Dermis microvascular lymphatic vessel endothelial cell (primary cell): ENCODE measurements around the gene PHF3. TPM values are rescaled to one million over a fixed set of nuclear protein-coding genes. Genes with fewer than 3 reads are reported as not detected.

ENCODE experiments used
- DNase-seq, 2 donors: peaks; one replicate each; pipeline versions ENCODE4 v3.0.0 to v3.0.0-alpha.2; 2010; ENCODE audit warnings: low read depth in 2 of 2
- total RNA-seq: library from RNA; depleted of rRNA; stranded (reverse); fragments of >200 nt; gene quantifications from 2 replicates; pipeline ENCODE4 v1.2.1, GENCODE V29; 2014

PHF3 gene
- total RNA-seq, 1 donor from 2014 or later, result 34.9 TPM

- DNase-seq, result peak in 1 of 2 donors; percentile 4
These were observed 13.7 kb downstream of the PHF3 start for GRCh38 chr6:63649269-63649668.

DNA sequence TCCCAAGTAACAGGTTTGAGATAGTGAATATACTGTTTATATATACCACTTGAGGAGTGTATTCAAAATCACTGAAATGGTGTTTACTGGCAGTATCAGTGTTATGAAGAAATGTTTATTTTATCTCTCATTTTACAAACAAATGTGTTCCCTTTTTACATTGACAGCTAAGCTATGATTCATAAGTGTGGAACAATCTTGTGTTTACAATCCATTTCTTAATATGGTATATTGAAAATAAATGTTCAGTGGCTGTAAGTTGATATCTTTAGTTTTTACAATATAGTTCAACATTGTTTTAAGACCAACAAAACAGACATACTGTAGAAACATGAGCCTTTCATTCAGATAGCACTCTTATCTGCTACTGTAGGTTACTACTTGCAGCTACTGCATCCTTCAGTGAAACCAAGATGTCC, 14.3 kb downstream of the PHF3 start:
- DNase-seq, result no peak

- no peak for DNase-seq
These were observed 17.4 kb downstream of the PHF3 start for GRCh38 chr6:63652980-63653379.

DNA sequence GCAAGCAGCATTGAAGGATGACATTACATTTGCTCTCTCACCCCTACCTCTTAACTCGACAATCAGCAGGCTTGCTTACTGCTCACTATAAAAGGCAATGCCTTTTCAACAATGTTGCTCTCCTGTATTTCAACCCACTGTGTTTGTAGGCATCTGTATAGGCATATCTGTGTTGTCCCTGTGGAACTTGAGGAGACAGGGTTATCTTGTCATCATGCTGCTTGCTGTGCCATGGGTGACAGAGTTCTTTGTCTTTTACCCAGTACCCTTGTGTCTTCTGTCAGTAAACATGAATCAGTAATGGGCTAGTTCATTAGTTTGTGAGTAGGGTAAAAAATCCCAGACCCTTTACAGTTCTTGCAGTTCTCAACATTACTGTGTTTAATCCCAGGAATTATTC, 25.2 kb downstream of the PHF3 start:
- DNase-seq, result no peak

GRCh38 chr6:63661769-63662168, 26.2 kb downstream of the PHF3 start:
- no peak for DNase-seq

DNA sequence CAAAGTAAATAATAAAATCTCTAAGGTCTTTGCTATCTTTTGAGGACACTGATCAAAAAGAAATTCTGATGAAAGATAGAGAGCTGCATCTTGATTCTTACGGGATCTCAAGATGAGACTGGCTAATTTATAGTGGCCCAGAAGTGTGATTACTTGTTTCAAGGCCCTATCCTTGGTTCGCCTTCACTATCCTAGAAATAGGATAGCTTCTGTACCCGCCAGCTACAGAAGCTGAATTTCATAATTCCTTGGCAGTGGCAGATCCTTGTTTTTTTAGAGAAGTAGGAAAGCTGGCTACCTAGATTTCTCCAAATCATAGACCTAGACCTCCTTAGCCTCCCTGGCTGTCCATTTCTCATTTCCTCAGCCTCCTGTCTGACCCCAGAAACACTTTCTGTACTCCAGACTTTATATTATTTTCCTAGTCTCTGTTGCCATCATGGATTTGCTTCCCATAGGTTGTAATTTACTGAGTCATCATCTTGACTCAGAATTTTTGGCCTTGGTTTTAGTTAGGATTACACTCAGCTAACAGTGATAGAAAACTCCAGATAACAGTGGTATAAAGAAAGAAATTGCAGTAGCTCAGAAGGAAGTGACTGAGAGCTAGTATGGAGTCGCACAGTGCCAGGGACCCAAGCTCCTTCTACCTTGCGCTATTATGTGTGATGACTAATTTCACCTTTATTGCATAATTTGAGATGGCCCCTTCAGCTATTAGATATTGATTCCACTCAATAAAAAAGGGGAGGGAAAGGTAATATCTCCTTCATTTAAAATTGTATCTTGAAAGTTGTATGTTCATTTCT, 27.7 kb downstream of the PHF3 start:
- DNase-seq, result peak in 1 of 2 donors; percentile 41

DNA sequence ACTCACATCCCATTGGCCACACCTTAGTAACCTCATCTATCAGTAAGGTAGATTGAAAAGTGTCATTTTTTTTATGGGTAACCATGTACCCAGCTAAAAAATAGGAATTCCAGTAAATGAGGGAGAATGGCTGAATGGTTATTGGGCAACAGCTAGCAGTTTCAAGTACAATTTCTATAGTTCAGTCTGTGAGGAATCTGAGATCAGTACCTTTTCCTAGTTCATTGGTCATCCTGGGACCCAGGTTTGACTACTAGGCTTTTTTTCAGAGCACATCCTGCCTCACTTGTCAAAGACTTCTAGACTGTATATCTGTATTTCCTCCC, 28.3 kb downstream of the PHF3 start:
- DNase-seq, result no peak

GRCh38 chr6:63671098-63671754, 35.6 kb downstream of the PHF3 start:
- no peak for DNase-seq

DNA sequence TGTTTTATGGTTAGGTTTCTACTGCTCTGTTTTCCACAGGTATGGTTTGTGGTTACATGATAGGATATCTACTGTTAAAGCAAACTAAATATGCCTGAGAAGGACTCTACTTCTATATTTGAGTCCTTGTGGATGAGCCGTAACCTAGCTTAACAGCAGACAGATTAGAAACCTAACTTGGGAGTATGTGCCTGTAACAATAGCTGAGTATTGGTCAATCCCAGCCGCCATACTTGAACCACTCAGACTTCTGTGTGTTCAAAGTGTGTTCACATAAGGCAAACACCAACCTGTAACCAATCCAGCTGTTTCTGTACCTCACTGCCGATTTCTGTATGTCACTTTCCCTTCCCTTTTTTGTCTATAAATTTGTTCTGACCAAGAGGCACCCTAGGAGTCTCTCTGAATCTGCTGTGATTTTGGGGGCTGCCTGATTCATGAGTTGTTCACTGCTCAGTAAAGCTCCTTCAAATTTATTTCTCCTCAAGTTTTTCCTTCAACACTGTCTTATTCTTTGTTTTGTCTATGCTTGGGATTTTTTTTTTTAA, 37.1 kb downstream of the PHF3 start:
- DNase-seq, result no peak

DNA sequence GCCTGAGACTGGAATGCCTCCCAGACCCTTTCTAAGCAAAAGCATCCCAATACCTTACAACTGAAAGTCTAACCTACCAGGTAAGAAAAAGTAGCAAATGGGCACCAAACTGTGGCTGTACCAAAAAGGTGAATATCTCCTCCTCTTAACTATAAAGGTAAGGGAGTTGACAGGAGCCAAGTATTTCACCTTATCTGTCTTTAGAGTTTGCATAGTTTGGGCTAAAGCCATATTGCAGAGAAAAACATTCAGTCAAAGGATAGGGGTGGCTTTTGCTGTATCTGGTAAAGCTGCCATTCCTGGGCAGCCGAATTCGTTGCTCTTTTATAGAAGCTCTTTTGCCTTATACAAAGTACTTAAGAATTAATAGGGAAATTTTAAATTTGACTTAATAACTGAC, 38.1 kb downstream of the PHF3 start:
- no peak for DNase-seq

GRCh38 chr6:63674635-63675034, 39.0 kb downstream of the PHF3 start:
- no peak for DNase-seq

GRCh38 chr6:63675138-63675537, 39.5 kb downstream of the PHF3 start:
- no peak for DNase-seq

DNA sequence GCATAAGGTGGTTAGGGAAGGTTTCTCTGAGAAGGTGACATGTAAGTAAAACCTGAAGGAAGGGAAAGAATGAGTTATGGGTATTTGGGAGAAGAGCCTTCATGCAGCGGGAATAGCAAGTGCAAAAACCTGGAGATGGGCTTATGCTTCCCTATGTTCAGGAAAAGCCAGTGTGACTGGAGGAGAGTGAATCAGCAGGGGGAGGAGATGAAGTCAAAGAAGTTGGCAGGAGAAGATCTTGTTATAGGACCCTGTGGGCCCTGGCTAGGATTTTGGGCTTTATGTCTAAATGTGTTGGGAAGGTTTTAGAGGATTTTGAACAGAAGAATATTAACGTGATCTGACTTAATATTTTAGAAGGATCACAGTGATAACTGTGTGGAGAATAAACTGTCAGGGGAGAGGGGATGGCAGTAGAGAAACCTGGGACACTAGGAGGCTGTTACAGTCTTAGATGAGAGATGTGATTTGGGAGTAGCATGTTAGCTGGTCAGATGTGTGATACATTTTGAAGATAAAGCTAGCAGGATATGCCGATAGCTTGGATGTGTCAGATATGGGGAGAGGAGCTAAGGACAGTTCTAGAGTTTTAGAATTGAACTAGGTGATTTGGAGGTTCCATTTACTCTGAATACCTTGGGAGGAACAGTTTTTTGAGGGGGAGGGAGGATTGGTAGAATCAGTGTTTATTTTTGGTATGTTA, 41.0 kb downstream of the PHF3 start:
- DNase-seq, result no peak

DNA sequence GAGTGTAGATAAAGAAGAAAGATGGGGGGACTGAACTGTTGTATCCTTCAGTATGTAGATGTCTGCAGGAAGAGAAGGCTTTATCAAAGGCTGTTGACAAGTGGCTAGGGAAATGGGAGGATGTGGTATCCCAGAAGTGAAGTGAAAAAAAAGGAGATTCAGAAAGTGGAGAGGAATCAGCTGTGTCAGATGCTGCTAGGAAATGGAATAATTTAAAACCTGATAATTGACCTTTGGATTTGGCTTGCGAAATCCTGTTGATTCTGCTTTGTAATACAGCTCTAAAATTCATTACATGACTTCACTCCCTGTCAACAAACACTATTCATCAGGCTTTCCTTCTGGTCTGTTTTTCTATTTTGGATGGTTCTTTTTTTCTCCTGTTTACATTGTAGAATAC, 41.7 kb downstream of the PHF3 start:
- peak in 1 of 2 donors; percentile 26 for DNase-seq

DNA sequence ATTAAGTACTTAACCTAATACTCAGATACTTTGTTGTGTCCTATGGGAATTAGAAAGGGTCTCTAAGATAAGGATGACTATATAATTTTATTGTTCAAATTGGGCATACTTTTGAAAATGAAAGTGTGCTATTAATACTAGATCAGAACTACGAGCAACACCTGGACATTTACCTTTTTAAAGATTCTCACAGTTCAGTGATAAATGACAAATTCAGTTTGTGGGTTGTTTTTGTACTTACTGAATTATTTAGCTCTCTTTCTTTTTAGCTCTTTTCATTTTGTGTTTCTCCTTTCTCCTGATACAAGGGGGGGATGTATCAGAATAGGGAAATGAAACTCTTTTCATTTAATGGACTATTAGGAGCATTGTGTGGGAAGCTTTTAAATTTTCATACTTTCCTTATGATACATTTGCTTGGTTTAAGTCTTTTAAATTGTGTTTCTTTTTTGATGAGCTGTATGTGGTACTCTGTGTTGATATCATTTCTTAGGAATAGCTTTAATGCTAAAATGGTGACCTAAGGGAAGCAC, 47.5 kb downstream of the PHF3 start:
- DNase-seq, result no peak

DNA sequence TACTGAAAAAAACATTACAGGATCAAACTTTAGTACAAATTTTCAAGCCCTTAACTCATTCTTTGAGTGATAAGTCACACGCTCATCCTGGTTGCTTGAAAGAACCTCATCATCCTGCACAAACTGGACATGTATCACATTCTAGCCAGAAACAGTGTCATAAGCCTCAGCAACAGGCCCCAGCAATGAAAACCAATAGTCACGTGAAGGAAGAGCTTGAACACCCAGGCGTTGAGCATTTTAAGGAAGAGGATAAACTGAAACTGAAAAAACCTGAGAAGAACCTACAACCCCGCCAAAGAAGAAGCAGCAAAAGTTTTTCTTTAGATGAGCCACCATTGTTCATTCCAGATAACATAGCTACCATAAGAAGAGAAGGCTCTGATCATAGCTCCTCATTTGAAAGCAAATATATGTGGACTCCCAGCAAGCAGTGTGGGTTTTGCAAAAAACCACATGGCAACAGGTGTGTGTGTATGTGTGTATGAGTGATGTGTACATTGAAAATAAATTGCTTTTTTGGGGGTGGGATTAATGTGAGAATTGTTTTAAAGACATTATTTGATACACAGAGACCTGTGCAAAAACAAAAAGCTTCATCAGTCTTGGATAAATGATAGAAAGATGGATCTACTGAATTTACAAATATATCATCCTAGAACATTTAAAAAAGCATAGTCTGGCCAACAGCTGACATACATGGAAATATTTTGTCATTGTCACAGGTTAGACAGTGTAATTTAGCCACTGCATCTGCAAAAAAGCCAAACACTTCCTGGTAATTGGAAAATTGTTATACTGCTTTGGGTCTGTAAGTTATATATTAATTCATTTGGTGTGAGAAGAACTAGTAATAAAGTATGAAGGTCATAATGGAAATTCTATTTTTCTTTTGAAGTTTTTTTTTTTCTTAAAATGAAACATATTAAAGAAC, 50.1 kb downstream of the PHF3 start:
- peak in 1 of 2 donors; percentile 4 for DNase-seq

GRCh38 chr6:63689421-63689820, 53.8 kb downstream of the PHF3 start:
- DNase-seq, result no peak

- no peak for DNase-seq
These were observed 54.6 kb downstream of the PHF3 start for GRCh38 chr6:63690221-63690620.

- DNase-seq, result no peak
These were observed 70.1 kb downstream of the PHF3 start for GRCh38 chr6:63705707-63706106.

GRCh38 chr6:63706630-63707029, 71.0 kb downstream of the PHF3 start:
- DNase-seq, result no peak

DNA sequence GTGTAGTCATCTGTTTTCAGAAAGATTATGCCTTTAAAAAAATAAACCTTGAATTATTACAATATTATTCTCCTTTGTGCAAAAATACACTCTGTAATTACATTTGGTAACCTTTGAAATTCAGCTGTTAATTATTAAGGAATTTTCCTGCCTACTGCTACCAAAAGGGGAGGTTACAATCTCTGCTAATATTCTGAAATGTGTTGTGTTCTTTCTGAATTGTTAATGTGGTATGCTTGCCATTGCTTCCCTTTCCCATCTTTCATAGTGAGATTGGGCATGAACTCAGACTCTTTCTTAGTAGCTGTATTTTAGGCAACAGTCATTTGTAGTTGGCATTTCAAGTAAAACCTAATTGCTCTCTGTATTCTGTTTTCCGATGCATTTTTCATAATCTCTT, 73.0 kb downstream of the PHF3 start:
- no peak for DNase-seq
